GM12878 (cell line): ENCODE results near the gene BSX.

ENCODE experiments used
- CREM ChIP-seq: IDR thresholded peaks from 2 replicates; pipeline ENCODE4 v1.6.1; 2014; ENCODE audit warnings: antibody characterized with exemption, low read depth
- MTA3 ChIP-seq: IDR thresholded peaks from 2 replicates; pipeline ENCODE4 v1.6.1; 2012; ENCODE audit warnings: low read length, inconsistent platforms, borderline replicate concordance
- POLR2AphosphoS5 ChIP-seq: IDR thresholded peaks from 2 replicates; pipeline ENCODE4 v1.6.1; 2011; ENCODE audit warnings: mild to moderate bottlenecking, low read length, inconsistent platforms
- RCOR1 ChIP-seq: conservative IDR thresholded peaks from 2 replicates; pipeline ENCODE4 v1.6.1; 2012; ENCODE audit warnings: low read depth, low read length, improper control_type of control experiment
- ZNF24 ChIP-seq: fragments of 450-650 bp; IDR thresholded peaks from 2 replicates; pipeline ENCODE4 v1.6.1; 2017; ENCODE audit warnings: antibody characterized with exemption, mild to moderate bottlenecking
- TF ChIP-seq, protein P1 (sequence below), 3 experiments: IDR thresholded peaks in 2 of 3; conservative IDR thresholded peaks in 1 of 3; 2 replicates each; pipeline ENCODE4 v1.5.1; 2011; ENCODE audit warnings: low read depth in 3 of 3, low read length in 3 of 3, mild to moderate bottlenecking in 3 of 3, control low read depth in 2 of 3, moderate library complexity in 2 of 3, inconsistent platforms in 1 of 3, mixed read lengths in 1 of 3; ENCODE audit not compliant: control insufficient read depth in 2 of 3, insufficient read depth in 1 of 3; ENCODE audit errors: extremely low read depth in 1 of 3

DNA sequence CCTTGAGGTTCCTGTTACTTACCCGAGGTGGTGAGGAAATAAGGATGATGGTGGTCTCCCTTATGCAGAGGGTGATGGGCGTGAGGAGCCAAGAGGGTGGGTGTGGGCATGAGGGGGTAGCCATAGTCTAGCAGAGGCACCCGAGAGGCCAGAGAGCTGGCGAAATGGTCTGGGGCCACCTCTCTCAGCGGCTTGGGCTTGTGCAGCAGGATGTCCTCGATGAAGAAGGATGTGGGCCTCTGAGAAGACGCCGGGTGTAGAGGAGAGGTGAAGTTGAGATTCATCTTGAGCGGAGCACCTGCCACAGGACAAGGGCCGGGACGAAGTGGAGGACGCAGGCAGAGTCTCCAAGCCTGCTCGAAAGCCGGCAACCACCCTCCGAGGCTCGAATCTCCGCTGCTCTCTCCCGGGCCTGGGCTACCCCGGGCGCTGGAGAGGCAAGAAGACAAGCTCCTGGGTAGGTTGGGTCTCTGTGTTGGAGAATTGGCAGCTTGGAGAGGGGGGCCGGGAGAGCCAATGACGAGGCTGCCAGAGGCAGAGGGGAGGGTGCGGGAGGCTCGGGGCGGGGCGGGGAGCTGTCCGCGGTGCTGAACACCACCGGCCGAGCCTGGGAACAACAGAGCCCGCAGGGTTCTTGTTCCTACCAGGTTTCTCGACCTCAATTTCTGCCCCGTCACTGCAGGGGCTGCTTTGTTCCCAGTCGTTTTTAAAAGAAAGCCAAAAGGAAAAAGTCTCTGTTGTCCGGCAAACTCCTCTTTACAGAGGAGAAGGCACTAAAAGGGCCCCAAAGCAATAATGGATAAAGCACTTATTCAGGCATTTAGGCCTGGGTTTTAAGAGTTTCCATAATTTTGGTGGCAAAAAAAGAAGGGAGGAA lies at the start of gene BSX:
- no peak for TF ChIP-seq POLR2AphosphoS5
- no peak for TF ChIP-seq CREM
- no peak for TF ChIP-seq MTA3
- TF ChIP-seq, protein P1, sequence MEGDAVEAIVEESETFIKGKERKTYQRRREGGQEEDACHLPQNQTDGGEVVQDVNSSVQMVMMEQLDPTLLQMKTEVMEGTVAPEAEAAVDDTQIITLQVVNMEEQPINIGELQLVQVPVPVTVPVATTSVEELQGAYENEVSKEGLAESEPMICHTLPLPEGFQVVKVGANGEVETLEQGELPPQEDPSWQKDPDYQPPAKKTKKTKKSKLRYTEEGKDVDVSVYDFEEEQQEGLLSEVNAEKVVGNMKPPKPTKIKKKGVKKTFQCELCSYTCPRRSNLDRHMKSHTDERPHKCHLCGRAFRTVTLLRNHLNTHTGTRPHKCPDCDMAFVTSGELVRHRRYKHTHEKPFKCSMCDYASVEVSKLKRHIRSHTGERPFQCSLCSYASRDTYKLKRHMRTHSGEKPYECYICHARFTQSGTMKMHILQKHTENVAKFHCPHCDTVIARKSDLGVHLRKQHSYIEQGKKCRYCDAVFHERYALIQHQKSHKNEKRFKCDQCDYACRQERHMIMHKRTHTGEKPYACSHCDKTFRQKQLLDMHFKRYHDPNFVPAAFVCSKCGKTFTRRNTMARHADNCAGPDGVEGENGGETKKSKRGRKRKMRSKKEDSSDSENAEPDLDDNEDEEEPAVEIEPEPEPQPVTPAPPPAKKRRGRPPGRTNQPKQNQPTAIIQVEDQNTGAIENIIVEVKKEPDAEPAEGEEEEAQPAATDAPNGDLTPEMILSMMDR (IDR thresholded peaks at IDR 0.05 in 2 of 3, conservative IDR thresholded peaks at IDR 0.05 in 1 of 3; ENCODE audit: control insufficient read depth in 2 of 3, extremely low read depth in 1 of 3, insufficient read depth in 1 of 3, low read depth in 3 of 3, low read length in 3 of 3), result no peak
- TF ChIP-seq ZNF24, result no peak
- TF ChIP-seq RCOR1, result no peak
